Mesendoderm (in vitro differentiated cells): ENCODE data around the gene PPP1R16B.
A peak's percentile ranks its signal among the peaks of the same experiment; 100 is the strongest.

Experiments
- DNase-seq: peaks from one replicate; pipeline ENCODE4 v3.0.0; 2013
- H2AK5ac ChIP-seq: 2 replicates; pipeline ENCODE4 v1.6.1; 2013; ENCODE audit warnings: low read length, inconsistent platforms
- H2BK120ac ChIP-seq: 2 replicates; pipeline ENCODE4 v1.6.1; 2013; ENCODE audit warnings: low read depth, mild to moderate bottlenecking, low read length, moderate library complexity, mixed read lengths
- H2BK15ac ChIP-seq: replicated peaks from 2 replicates; pipeline ENCODE4 v1.6.1; 2013; ENCODE audit warnings: low read depth, mild to moderate bottlenecking, moderate library complexity
- H2BK5ac ChIP-seq: 2 replicates; pipeline ENCODE4 v1.6.1; 2013; ENCODE audit warnings: low read length, inconsistent platforms
- H3K18ac ChIP-seq: 2 replicates; pipeline ENCODE4 v1.6.1; 2013; ENCODE audit warnings: mild to moderate bottlenecking, low read length, mixed read lengths
- H3K23ac ChIP-seq: one replicate; pipeline ENCODE4 v1.6.1; 2013; ENCODE audit warnings: low read length
- H3K27ac ChIP-seq: 2 replicates; pipeline ENCODE4 v1.5.1; 2013; ENCODE audit warnings: low read depth, mild to moderate bottlenecking, inconsistent platforms, low read length, moderate library complexity
- H3K27me3 ChIP-seq: 2 replicates; pipeline ENCODE4 v1.6.1; 2013; ENCODE audit warnings: low read length, control low read depth, mild to moderate bottlenecking, inconsistent platforms; ENCODE audit not compliant: insufficient read depth, poor library complexity
- H3K36me3 ChIP-seq: 2 replicates; pipeline ENCODE4 v1.6.1; 2013; ENCODE audit warnings: low read length, inconsistent platforms; ENCODE audit not compliant: control insufficient read depth, insufficient read depth
- H3K4ac ChIP-seq: one replicate; pipeline ENCODE4 v1.6.1; 2013; ENCODE audit warnings: low read depth, mild to moderate bottlenecking, low read length, moderate library complexity
- H3K4me1 ChIP-seq: 2 replicates; pipeline ENCODE4 v1.6.1; 2013; ENCODE audit warnings: low read depth, low read length, inconsistent platforms; ENCODE audit not compliant: control insufficient read depth
- H3K4me2 ChIP-seq: 2 replicates; pipeline ENCODE4 v1.6.1; 2013; ENCODE audit warnings: low read length
- H3K4me3 ChIP-seq: 2 replicates; pipeline ENCODE4 v1.5.1; 2013; ENCODE audit warnings: mild to moderate bottlenecking, low read length
- H3K56ac ChIP-seq: one replicate; pipeline ENCODE4 v1.6.1; 2013; ENCODE audit warnings: low read length
- H3K79me1 ChIP-seq: 2 replicates; pipeline ENCODE4 v1.6.1; 2013; ENCODE audit warnings: low read length, inconsistent platforms
- H3K79me2 ChIP-seq: 2 replicates; pipeline ENCODE4 v1.6.1; 2013; ENCODE audit warnings: mild to moderate bottlenecking, low read length; ENCODE audit not compliant: control insufficient read depth, insufficient read depth
- H3K9ac ChIP-seq: 2 replicates; pipeline ENCODE4 v1.6.1; 2013; ENCODE audit warnings: low read length, inconsistent platforms
- H4K5ac ChIP-seq: one replicate; pipeline ENCODE4 v1.6.1; 2013; ENCODE audit warnings: low read length
- H4K8ac ChIP-seq: one replicate; pipeline ENCODE4 v1.6.1; 2013; ENCODE audit warnings: low read depth, mild to moderate bottlenecking, control low read depth, low read length, moderate library complexity
- WGBS: extraction: QIAGEN DNeasy Blood & Tissue Kit; methylation state at CpG from one replicate; pipeline ENCODE4 v1.1.7; 2013; ENCODE audit warnings: low lambda C conversion rate, missing lambda C conversion rate; ENCODE audit not compliant: insufficient coverage; ENCODE audit errors: extremely low coverage; 5-methylcytosine and 5-hydroxymethylcytosine counted together

PPP1R16B gene

GRCh38 chr20:38889792-38890496 is 84.4 kb downstream of the PPP1R16B start:
- no peak overlapping the region for H2BK120ac ChIP-seq
- no peak overlapping the region for H2AK5ac ChIP-seq
- H4K8ac ChIP-seq = no peak overlapping the region
- H2BK15ac ChIP-seq = no peak overlapping the region
- no peak overlapping the region for H3K18ac ChIP-seq
- WGBS = no CpG with 5 or more reads among the region's 13 CpGs
- DNase-seq = no peak
- H3K79me2 ChIP-seq = no peaks in the 10 kb centered on the region
- H3K23ac ChIP-seq = no peak overlapping the region
- H3K27ac ChIP-seq = no peak overlapping the region
- H3K36me3 ChIP-seq = no peaks in the 10 kb centered on the region
- H2BK5ac ChIP-seq = no peak overlapping the region
- no peaks in the 10 kb centered on the region for H3K79me1 ChIP-seq
- no peak overlapping the region for H3K9ac ChIP-seq
- H3K4me2 ChIP-seq = no peak overlapping the region
- H3K4me3 ChIP-seq = no peak overlapping the region
- H3K4me1 ChIP-seq = peaks cover 4% of the 10 kb centered on the region
- no peak overlapping the region for H3K56ac ChIP-seq
- H3K4ac ChIP-seq = no peak overlapping the region
- H4K5ac ChIP-seq = no peak overlapping the region
- H3K27me3 ChIP-seq = no peaks in the 10 kb centered on the region

DNA sequence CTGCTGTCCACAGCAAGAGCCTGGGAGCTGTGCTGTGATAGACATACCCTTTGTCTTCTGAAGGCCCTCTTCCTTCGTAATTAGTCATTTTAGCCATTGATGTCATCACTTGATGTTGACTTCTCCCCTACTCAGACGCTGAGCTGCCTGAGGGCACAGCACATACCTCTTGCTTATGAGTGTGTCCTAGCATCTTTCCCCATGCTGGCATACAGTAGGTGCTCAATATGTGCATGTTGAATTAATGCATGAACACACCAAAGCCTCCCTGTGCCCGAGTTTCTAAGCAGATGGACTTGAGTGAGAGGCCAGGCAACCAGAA is 85.0 kb downstream of the PPP1R16B start:
- Histone ChIP-seq H3K18ac (no peak overlapping the region), H4K8ac (no peak overlapping the region), H3K23ac (no peak overlapping the region), H3K9ac (no peak overlapping the region), H3K4me1 (peaks cover 4% of the 10 kb centered on the region), H3K4ac (no peak overlapping the region), H3K4me3 (no peak overlapping the region), H3K79me1 (no peaks in the 10 kb centered on the region), H2BK120ac (no peak overlapping the region), H4K5ac (no peak overlapping the region), H2BK15ac (no peak overlapping the region), H3K27me3 (no peaks in the 10 kb centered on the region), H3K36me3 (no peaks in the 10 kb centered on the region), H3K56ac (no peak overlapping the region), H3K79me2 (no peaks in the 10 kb centered on the region), H2BK5ac (no peak overlapping the region), H2AK5ac (no peak overlapping the region), H3K27ac (no peak overlapping the region), H3K4me2 (no peak overlapping the region)
- peak; percentile 28 for DNase-seq
- no CpG with 5 or more reads among the region's 3 CpGs for whole genome bisulfite sequencing

GRCh38 chr20:38892091-38892981 is 86.8 kb downstream of the PPP1R16B start:
- Histone ChIP-seq H3K27me3 (no peaks in the 10 kb centered on the region), H3K4ac (no peak overlapping the region), H3K56ac (no peak overlapping the region), H2BK120ac (no peak overlapping the region), H2AK5ac (no peak overlapping the region), H3K4me3 (no peak overlapping the region), H3K4me2 (no peak overlapping the region), H3K79me1 (no peaks in the 10 kb centered on the region), H3K18ac (no peak overlapping the region), H3K27ac (no peak overlapping the region), H4K5ac (no peak overlapping the region), H3K79me2 (no peaks in the 10 kb centered on the region), H4K8ac (no peak overlapping the region), H2BK5ac (no peak overlapping the region), H3K4me1 (peaks cover 4% of the 10 kb centered on the region), H2BK15ac (no peak overlapping the region), H3K9ac (no peak overlapping the region), H3K36me3 (no peaks in the 10 kb centered on the region), H3K23ac (no peak overlapping the region)
- WGBS = no CpG with 5 or more reads among the region's 11 CpGs
- DNase-seq = no peak

- H3K18ac ChIP-seq = no peak overlapping the region
- H4K5ac ChIP-seq = no peak overlapping the region
- no peak overlapping the region for H2BK5ac ChIP-seq
- H3K9ac ChIP-seq = no peak overlapping the region
- H3K4ac ChIP-seq = no peak overlapping the region
- no peak overlapping the region for H2BK15ac ChIP-seq
- H3K4me3 ChIP-seq = no peak overlapping the region
- H3K23ac ChIP-seq = no peak overlapping the region
- H3K79me2 ChIP-seq = no peaks in the 10 kb centered on the region
- no peaks in the 10 kb centered on the region for H3K79me1 ChIP-seq
- DNase-seq = no peak
- H3K27me3 ChIP-seq = no peaks in the 10 kb centered on the region
- WGBS = no CpG with 5 or more reads among the region's 6 CpGs
- H4K8ac ChIP-seq = no peak overlapping the region
- H3K4me1 ChIP-seq = peaks cover 4% of the 10 kb centered on the region
- H2AK5ac ChIP-seq = no peak overlapping the region
- no peak overlapping the region for H3K4me2 ChIP-seq
- H2BK120ac ChIP-seq = no peak overlapping the region
- H3K36me3 ChIP-seq = no peaks in the 10 kb centered on the region
- no peak overlapping the region for H3K27ac ChIP-seq
- H3K56ac ChIP-seq = no peak overlapping the region
Measured at GRCh38 chr20:38893056-38893564, 87.6 kb downstream of the PPP1R16B start.

GRCh38 chr20:38893565-38894090 is 88.1 kb downstream of the PPP1R16B start:
- H3K4me1 ChIP-seq = peaks cover 4% of the 10 kb centered on the region
- WGBS = no CpG with 5 or more reads among the region's 25 CpGs
- no peak overlapping the region for H3K4me3 ChIP-seq
- H3K56ac ChIP-seq = peak overlapping the region; percentile 3
- no peak overlapping the region for H2BK120ac ChIP-seq
- no peaks in the 10 kb centered on the region for H3K79me1 ChIP-seq
- no peak overlapping the region for H3K18ac ChIP-seq
- H2AK5ac ChIP-seq = no peak overlapping the region
- peak; percentile 78 for DNase-seq
- no peak overlapping the region for H3K27ac ChIP-seq
- H3K27me3 ChIP-seq = no peaks in the 10 kb centered on the region
- no peaks in the 10 kb centered on the region for H3K79me2 ChIP-seq
- no peak overlapping the region for H3K4ac ChIP-seq
- no peak overlapping the region for H3K23ac ChIP-seq
- no peaks in the 10 kb centered on the region for H3K36me3 ChIP-seq
- H3K4me2 ChIP-seq = peak overlapping the region; percentile 23
- no peak overlapping the region for H3K9ac ChIP-seq
- no peak overlapping the region for H2BK5ac ChIP-seq
- H4K8ac ChIP-seq = no peak overlapping the region
- H2BK15ac ChIP-seq = no peak overlapping the region
- no peak overlapping the region for H4K5ac ChIP-seq
